Cardiac fibroblast (primary cell): ENCODE measurements around the gene TSPAN33.

Source experiments
- DNase-seq, 2 donors: peaks; one replicate each; pipeline versions ENCODE4 v3.0.0 to v3.0.0-alpha.2; 2010; ENCODE audit warnings: low read depth in 2 of 2
- H3K4me3 ChIP-seq, 2 donors: replicated peaks in 1 of 2; 1 replicate in 1 of 2; 2 replicates in 1 of 2; pipeline ENCODE4 v1.5.1; 2011; ENCODE audit warnings: low read depth in 2 of 2, low read length in 2 of 2, mild to moderate bottlenecking in 2 of 2, moderate library complexity in 1 of 2
- CTCF ChIP-seq: IDR thresholded peaks from one replicate; pipeline ENCODE4 v1.5.1; 2011; ENCODE audit warnings: low read depth, mild to moderate bottlenecking, low read length, inconsistent platforms

Gene TSPAN33

GRCh38 chr7:129149511-129149910 is 5.0 kb downstream of the TSPAN33 start:
- no peak overlapping the region for H3K4me3 ChIP-seq
- no peak for TF ChIP-seq CTCF
- DNase-seq, result no peak

DNA sequence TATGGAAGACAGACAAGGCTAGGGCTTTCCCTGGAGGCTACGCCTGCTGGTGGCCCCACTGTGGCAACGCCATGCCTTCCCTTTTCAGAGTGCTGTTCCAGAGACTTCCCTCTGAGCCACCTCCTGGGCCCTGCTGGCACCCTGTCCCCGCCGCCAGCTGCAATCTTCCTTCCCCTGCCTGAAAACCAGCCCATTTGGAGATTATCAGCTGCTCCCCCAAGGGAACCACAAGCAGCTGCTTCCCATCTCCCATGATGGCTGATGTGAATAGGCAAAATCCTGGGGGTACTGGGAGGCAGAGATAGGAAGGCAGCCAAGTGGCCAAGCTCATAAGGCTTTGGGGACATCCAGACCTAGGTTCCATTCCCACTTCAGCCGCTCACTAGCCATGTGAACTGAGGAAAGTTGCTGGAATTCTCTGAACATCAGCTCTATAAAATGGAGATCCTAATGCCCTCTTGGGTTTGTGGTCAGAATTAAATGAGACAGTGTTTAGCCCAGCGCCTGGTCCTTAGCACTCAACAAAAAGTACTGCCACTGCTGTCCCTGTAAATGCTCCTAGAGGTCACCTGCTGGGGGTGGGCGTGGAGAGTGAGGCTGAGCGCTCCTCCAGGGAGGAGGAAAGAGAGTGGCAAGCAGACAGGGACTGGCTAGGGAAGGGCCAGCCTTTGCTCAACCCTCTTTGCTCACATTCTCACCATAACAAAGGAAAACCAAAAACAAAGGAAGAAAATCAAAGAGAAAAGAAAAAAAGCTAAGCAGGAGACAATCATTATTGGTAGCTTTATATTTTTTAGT is 5.9 kb downstream of the TSPAN33 start:
- no peak overlapping the region for H3K4me3 ChIP-seq
- no peak for TF ChIP-seq CTCF
- no peak for DNase-seq

DNA sequence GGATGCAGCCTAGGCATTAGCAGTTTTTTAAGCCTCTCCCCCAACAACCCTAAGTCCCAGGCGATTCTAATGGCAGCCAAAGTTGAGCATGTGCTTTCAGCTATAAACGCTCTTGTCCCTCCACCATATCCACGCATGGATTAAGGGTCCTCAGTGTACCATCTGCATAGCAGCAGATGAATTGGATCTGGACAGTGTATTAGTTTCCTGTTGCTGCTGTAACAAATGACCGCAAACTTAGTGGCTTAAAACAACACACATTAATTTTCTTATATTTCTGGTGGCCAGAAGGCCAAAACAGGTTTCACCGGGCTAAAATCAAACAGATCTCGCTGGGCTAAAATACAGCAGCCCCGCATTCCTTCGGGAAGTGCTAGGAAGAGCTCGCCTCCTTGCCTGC is 13.1 kb downstream of the TSPAN33 start:
- TF ChIP-seq CTCF, result no peak
- DNase-seq, result no peak
- H3K4me3 ChIP-seq, result no peak overlapping the region

DNA sequence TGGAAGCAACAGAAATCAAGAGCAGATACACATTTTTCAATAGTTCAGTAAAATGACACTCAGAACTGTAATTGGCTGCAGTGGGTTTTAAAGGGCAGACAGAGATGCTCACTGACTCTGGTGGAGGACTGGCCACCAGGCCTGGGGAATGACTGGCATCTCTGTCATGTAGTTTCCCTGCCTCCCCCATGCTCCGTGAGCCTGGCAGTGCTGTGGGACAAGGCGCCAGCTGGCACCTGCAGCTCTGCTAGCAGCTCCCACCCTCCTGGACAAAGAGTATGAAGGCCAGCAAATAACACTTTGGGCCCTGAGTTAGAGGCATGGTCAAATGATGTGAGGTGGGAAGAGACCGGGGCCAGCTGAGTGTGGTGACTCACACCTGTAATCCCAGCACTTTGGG is 15.0 kb downstream of the TSPAN33 start:
- no peak for TF ChIP-seq CTCF
- no peak overlapping the region for H3K4me3 ChIP-seq
- no peak for DNase-seq

DNA sequence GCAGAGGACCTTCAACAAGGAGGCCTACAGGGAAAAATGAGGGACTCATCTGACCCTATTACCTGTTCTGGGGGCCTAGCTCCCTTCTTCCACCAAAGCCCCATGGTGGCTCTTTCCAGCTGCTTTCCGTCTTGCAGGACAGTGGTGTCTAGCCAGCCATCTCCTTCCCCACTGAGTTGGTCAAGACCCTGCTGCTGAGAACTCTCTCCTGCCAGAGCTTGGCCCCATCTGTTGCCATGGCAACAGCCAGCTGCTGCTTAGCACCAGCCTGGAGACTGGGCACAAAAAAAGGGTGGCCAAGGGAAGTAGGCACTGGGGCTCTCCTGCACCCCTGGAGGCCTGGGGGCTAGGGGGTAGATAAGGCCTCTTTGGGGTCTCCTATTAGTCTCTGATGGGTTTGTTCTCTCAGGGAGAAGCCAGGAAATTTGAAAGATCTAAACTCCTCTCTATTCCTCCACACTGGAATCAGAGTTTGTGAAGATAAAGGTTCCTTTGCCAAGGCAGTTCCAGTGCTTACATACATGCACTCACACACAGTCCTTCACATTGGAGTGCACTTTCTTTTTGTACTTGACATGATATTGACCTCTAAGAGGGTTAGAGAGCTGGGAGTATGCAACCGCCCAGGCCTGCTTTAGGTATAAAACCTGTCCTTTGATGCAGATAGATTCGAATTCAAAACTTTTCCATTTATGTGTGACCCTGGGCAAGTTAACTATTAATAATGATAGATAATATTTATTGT is 15.8 kb downstream of the TSPAN33 start:
- TF ChIP-seq CTCF, result no peak
- no peak for DNase-seq
- H3K4me3 ChIP-seq, result no peak overlapping the region

GRCh38 chr7:129161524-129162225 is 17.2 kb downstream of the TSPAN33 start:
- DNase-seq, result no peak
- no peak overlapping the region for H3K4me3 ChIP-seq
- no peak for TF ChIP-seq CTCF
